RWPE1 (cell line): ENCODE measurements around the gene IDH3G.

ENCODE experiments used
- CTCF ChIA-PET: fragments of 350-600 bp; sonication (Branson Sonifier 250); formaldehyde crosslinking; extraction: SDS; loops from one replicate; lab custom pipeline; 2021; lab: Yijun Ruan, JAX
- POLR2A ChIA-PET: fragments of 400-600 bp; formaldehyde crosslinking; extraction: SDS; loops from one replicate; lab custom pipeline; 2020; ENCODE audit warnings: antibody characterized with exemption; ENCODE audit not compliant: low non-redundant PET; lab: Yijun Ruan, JAX
- DNase-seq: peaks from one replicate; pipeline ENCODE4 v3.0.0; 2012; ENCODE audit warnings: low spot score
- H3K27ac ChIP-seq: fragments of 450-650 bp; 2 replicates; pipeline ENCODE4 v1.5.1; 2017
- CTCF ChIP-seq: fragments of 450-650 bp; conservative IDR thresholded peaks from 2 replicates; pipeline ENCODE4 v1.5.1; 2017; ENCODE audit warnings: low read depth, mild to moderate bottlenecking

Gene IDH3G

DNA sequence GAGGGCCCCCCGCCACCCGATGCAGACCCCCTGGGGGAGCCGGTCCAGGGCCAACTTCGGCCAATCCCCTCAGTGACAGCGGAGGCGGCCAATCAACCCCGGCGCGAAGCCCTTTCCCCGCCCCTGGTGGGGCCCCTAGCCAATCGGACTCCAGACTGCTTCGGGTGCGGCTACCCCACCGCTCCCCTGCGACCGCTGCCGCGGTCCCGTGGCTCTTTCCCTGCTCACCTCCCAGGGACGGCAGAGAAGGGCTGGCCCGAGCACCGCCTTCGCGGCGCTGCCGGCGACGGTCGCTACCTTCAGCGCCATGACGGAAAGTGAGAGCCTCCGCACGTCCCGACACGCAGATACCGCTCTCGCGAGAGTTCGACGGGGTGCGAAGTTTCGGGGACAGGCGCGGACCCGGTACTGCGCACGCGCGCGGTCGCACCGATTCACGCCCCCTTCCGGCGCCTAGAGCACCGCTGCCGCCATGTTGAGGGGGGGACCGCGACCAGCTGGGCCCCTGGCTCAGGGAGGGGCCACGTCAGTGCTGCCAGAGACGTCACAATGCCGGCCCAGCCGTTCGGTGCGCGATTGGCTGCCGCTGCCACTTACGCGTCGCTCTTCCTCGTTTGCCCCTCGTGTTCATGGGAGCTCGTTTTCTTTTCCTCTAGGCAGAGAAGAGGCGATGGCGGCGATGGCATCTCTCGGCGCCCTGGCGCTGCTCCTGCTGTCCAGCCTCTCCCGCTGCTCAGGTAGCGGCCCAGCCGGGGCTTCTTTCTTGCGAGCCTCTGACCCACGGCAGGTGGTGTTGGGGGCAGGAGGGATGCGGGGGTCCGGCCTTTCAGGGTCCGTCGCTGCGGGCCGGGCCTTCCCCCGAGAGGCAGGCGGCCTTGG is at the start of gene IDH3G, which contains the start of gene SSR4:
IDH3G (minus strand) TSS at position 358 of the 879 bp plus-strand sequence; CDS start at position 309, 49 bp downstream.
SSR4 (plus strand) TSS at position 651 of the 879 bp plus-strand sequence; CDS start at position 671, 20 bp downstream.
- ChIA-PET POLR2A (interaction anchor here (0.5 to 1.4 kb wide), 2 partner anchors 116 to 134 kb away, joined by 3 to 4 read pairs; no protein-coding TSS in a partner anchor), CTCF (no interaction called here)
- peak within 1 kb of the TSS; percentile 90 for H3K27ac ChIP-seq
- peak; percentile 94 for DNase-seq
- no peak for TF ChIP-seq CTCF

DNA sequence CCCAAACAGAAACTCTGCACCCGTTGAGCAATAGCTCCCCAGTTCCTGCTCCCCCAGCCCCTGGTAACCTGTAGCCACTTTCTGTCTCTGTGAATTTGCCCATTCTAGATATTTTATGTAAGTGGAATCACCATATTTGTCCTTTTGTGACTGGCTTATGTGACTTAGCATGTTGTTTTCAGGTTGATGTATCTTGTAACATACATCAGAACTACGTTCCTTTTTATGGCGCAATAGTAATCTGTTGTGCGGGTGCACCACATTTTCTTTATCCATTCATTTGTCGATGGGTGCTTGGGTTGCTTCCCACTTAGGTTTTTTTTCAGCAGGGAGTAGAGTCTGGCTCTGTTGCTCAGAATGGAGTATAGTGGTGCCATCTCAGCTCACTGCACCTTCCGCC is 42.7 kb upstream of the IDH3G start:
- POLR2A ChIA-PET: no interaction called here

DNA sequence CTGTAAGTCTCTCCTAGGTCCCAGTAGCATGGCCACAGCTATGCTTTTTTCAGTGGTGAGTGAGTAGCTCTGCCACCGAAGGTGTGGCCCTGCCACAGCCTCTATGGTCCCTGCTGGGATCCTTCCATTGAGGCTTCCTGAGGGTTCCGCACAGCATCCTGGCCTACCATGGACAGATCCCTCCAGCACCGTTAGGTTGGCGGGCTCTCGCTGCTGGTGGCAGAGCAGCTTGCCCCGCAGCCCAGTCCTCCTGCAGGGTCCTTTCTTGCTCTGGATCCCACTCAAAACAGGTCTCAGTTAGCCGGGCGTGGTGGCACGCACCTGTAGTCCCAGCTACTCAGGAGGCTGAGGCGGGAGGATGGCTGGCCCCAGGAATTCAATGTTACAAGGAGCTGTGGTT is 38.6 kb upstream of the IDH3G start:
- CTCF ChIA-PET: interaction anchor here (0.9 kb wide), 1 partner anchor 1721 kb away, joined by 6 read pairs; no protein-coding TSS in a partner anchor
- TF ChIP-seq CTCF: no peak
- H3K27ac ChIP-seq: no peak overlapping the region
- POLR2A ChIA-PET: no interaction called here
- no peak for DNase-seq

More for the DNA sequence above, 42.7 kb upstream of the IDH3G start:
- H3K27ac ChIP-seq: no peak overlapping the region
- no peak for DNase-seq
- no peak for TF ChIP-seq CTCF
- CTCF ChIA-PET: no interaction called here

DNA sequence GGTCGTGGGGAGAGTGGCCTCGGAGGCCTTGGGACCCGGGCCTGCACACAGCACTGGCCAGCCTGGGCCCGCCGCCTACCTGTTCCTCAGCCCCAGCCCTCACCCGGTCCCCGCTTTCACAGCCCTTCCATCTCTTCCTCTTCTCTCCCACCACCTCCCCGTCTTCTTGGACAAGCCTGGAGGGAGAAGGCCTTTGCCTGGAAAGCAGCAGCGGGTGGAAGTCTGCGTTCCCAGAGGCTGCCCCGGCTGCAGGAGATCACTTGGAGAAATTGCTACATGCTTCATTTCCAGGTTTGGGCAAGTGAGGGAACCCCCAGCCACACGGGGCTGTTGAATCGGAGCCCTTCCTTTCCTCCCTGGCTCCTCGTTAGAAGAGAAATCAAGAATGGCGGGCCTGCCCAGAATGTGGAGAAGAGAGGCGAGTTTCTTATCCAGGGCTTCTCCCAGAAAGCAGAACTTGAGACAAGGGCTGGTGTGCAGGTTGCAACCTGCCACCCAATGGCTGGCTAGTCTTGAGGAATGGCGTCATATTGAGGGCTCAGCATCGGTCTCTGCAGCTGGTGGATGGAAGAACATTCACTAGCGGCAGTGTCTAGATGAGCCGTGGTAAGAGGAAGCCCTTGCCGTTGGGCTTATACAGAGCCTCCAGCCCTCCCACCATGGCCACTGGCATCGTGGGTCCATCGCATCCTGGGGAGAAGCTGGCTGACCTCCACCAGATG is 37.4 kb upstream of the IDH3G start:
- POLR2A ChIA-PET: no interaction called here
- TF ChIP-seq CTCF: no peak
- no peak for DNase-seq
- CTCF ChIA-PET: no interaction called here
- no peak overlapping the region for H3K27ac ChIP-seq

- H3K27ac ChIP-seq: no peak overlapping the region
- no peak for TF ChIP-seq CTCF
- CTCF ChIA-PET: no interaction called here
- no peak for DNase-seq
- POLR2A ChIA-PET: no interaction called here
Measured at GRCh38 chrX:153830640-153831428, 36.7 kb upstream of the IDH3G start.
